Sigmoid colon (tissue), 3 donors: Measurements from ENCODE around the gene NREP.

Experiments
- CTCF ChIP-seq, 4 experiments: fragments of 450-650 bp in 3 of 4; fragments of 200-600 bp in 1 of 4; IDR thresholded peaks; one replicate each; pipeline ENCODE4 v1.5.1; 2016 to 2019; ENCODE audit warnings: antibody characterized with exemption in 4 of 4, mild to moderate bottlenecking in 3 of 4, moderate library complexity in 2 of 4
- POLR2A ChIP-seq, 2 donors: fragments of 450-650 bp; IDR thresholded peaks; one replicate each; pipeline ENCODE4 v1.6.1; 2016; ENCODE audit warnings: antibody characterized with exemption in 2 of 2, mild to moderate bottlenecking in 2 of 2, moderate library complexity in 2 of 2

- TF ChIP-seq CTCF (IDR thresholded peaks at IDR 0.05) (no peak), POLR2A (IDR thresholded peaks at IDR 0.05) (no peak)
Measured at GRCh38 chr5:111706345-111706744, 50.6 kb downstream of the NREP start.
